MG63 (cell line): ENCODE data around the gene PCSK7. TPM values are rescaled to one million over a fixed set of nuclear protein-coding genes. Genes with fewer than 3 reads are reported as not detected.

Experiments used
- DNase-seq: peaks from one replicate; pipeline ENCODE4 v3.0.0-alpha.2; 2020
- H3K27me3 ChIP-seq: fragments of 250-450 bp; sonication (Bioruptor Pico); 2 replicates; pipeline ENCODE4 v1.5.1; 2020; ENCODE audit warnings: mild to moderate bottlenecking, moderate library complexity
- H3K36me3 ChIP-seq: fragments of 250-450 bp; sonication (Bioruptor Pico); 2 replicates; pipeline ENCODE4 v1.5.1; 2020; ENCODE audit warnings: mild to moderate bottlenecking, moderate library complexity
- H3K4me3 ChIP-seq: fragments of 250-450 bp; sonication (Bioruptor Pico); 2 replicates; pipeline ENCODE4 v1.5.1; 2020; ENCODE audit warnings: mild to moderate bottlenecking, moderate library complexity
- H3K9me3 ChIP-seq: fragments of 250-450 bp; sonication (Bioruptor Pico); 2 replicates; pipeline ENCODE4 v1.5.1; 2020; ENCODE audit warnings: mild to moderate bottlenecking, moderate library complexity
- total RNA-seq: library from RNA; depleted of rRNA; stranded (reverse); fragments of >200 nt; shearing (Covaris generic); gene quantifications from 2 replicates; pipeline ENCODE4 v1.2.3, GENCODE V29; 2014; ENCODE audit warnings: low replicate concordance

Gene PCSK7
- total RNA-seq, 1 experiment from 2014 or later, result 24.9 TPM

GRCh38 chr11:117248341-117248740 lies 16.5 kb upstream of the PCSK7 start:
- H3K36me3 ChIP-seq, result peaks cover 46% of the 10 kb centered on the region
- H3K4me3 ChIP-seq, result no peak overlapping the region
- no peaks in the 10 kb centered on the region for H3K9me3 ChIP-seq
- no peaks in the 10 kb centered on the region for H3K27me3 ChIP-seq
- DNase-seq, result no peak

GRCh38 chr11:117239295-117239694 lies 7.4 kb upstream of the PCSK7 start:
- H3K9me3 ChIP-seq, result no peaks in the 10 kb centered on the region
- peaks cover 46% of the 10 kb centered on the region for H3K36me3 ChIP-seq
- no peaks in the 10 kb centered on the region for H3K27me3 ChIP-seq
- peak; percentile 55 for DNase-seq
- no peak overlapping the region for H3K4me3 ChIP-seq

DNA sequence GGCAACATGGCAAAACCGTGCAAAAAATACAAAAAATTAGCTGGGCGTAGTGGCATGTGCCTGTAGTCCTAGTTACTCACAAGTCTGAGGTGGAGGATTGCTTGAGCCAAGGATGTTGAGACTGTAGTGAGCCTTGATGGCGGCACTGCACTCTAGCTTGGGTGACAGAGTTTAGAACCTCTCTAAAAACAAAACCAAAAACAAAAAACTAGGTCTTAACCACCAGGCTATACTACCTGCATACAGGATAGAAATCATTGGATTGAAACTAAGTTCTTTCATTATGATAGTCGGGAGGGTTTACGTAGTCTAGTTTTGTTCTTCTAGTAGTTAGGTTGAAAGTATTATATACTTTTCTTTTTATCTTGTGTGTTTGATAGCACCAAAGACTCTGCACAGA lies 6.3 kb upstream of the PCSK7 start:
- Histone ChIP-seq H3K9me3 (no peaks in the 10 kb centered on the region), H3K27me3 (no peaks in the 10 kb centered on the region), H3K36me3 (peaks cover 38% of the 10 kb centered on the region)

DNA sequence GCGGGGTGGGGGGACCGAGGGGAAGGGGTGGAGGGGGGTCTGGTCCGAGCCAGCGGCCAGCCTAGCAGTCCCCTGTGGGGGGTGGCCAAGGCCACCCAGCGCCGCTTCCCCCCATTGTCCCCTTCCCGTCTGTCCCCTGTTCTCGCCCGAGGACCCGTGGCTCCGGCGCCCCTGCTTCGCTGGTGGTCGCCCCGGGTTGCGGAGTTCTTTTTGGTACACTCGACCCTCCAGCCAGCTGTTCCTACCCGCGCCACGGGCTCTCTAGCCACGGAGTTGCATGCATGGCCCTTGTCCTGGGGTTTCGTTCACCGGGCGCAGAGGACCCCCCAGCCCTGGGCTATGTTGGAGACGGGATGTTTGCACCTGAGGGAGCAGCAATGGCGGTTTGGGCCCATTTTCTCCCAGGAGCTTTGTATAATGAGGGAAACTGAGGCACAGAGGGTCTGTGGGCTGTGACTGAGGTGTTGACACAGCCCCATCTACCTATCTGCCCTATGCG lies 1.1 kb upstream of the PCSK7 start:
- Histone ChIP-seq H3K27me3 (no peaks in the 10 kb centered on the region), H3K9me3 (no peaks in the 10 kb centered on the region), H3K4me3 (peak overlapping the region; percentile 94), H3K36me3 (peaks cover 23% of the 10 kb centered on the region)
- peak; percentile 3 for DNase-seq

More for the DNA sequence above, 6.3 kb upstream of the PCSK7 start:
- no peak overlapping the region for H3K4me3 ChIP-seq
- DNase-seq, result no peak

GRCh38 chr11:117232092-117232878 lies 412 bp upstream of the PCSK7 start, which contains the start of gene RNF214:
Gene RNF214, plus strand, starts transcription at chr11:117232671. Its CDS starts 1,602 bp downstream, at chr11:117234273.
- Histone ChIP-seq H3K4me3 (peak within 1 kb of the TSS; percentile 94), H3K27me3 (no peaks in the 10 kb centered on the region), H3K36me3 (peaks cover 28% of the 10 kb centered on the region), H3K9me3 (no peaks in the 10 kb centered on the region)
- peak; percentile 81 for DNase-seq

DNA sequence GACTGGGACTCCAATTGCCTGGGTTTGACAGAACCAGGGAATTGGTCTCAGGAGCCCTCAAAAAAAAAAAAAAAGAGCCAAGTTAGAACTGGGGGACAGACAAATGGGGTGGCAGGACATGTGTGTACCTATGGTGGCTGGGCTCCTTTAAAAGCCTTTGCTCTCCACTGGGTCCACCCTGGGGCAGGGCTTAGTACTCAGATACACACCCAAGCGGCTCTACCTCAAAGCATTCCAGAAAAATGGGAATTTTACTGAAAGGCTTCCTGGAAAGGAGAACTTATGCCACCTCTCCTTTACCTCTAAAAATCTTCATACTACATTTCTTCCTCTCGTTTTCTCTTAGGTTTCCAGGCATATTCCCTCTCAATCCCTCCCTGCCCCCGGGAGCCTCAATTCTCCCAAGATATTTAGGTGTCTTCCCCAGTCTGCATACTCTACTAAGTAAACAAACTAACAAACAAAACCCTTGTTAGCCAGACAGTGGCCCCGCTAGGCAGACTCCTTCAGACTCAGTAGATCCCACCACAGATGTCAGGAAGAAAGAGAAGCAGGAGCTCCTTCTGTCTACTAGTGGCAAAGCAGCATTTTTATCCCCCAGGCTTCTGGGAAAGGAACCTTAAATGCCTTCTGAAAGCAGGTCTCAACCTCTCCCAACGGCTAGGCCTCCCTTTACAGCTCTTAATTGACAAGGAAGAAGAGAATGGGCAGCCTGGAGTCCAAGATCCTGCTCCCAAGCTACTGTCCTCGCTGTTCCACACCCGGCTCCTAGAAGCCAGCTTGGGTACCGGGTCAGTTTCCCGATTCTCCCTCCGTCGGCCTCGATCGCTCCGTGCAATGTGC lies 653 bp downstream of the PCSK7 start:
- Histone ChIP-seq H3K9me3 (no peaks in the 10 kb centered on the region), H3K27me3 (no peaks in the 10 kb centered on the region), H3K4me3 (peak overlapping the region; percentile 94), H3K36me3 (peaks cover 29% of the 10 kb centered on the region)
- no peak for DNase-seq

DNA sequence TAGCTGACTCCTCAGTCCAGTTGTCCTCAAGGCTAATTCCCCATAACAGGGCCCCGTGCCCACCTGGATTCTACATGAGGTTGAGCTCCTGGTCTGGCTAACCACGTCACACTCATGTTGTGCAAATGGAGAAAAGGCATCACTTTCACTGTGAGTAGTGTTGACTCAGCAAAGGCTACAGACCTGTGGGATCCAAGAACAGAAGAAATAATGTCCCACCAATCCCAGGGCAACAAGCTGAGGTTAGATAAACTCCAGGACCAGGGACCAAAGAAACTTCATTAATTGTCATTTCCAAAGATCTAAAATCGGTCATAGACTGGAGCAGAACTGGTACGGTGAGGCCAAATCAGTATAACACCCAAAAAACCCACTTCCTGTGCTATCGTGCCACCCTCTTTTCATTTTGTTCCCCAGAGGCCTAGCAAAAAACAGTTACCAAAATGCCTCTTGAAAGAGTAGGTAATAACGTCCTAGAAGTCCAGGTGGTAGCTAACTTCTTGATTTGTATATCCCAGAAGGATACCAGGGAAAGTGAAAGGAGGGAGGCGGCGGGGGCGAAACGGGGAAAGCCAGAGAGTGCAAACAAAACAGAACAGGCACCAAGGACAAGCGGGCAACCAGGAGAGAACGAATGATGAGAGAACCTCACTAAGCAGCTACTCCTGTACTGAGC lies 1.4 kb downstream of the PCSK7 start:
- H3K9me3 ChIP-seq, result no peaks in the 10 kb centered on the region
- H3K4me3 ChIP-seq, result 0 out of 2 replicates have a peak overlapping the region, but pooled peaks have one; percentile 1
- DNase-seq, result no peak
- peaks cover 30% of the 10 kb centered on the region for H3K36me3 ChIP-seq
- H3K27me3 ChIP-seq, result no peaks in the 10 kb centered on the region

- Histone ChIP-seq H3K4me3 (no peak overlapping the region), H3K36me3 (peaks cover 30% of the 10 kb centered on the region), H3K27me3 (no peaks in the 10 kb centered on the region)
Measured at GRCh38 chr11:117229931-117230285, 2.0 kb downstream of the PCSK7 start.

DNA sequence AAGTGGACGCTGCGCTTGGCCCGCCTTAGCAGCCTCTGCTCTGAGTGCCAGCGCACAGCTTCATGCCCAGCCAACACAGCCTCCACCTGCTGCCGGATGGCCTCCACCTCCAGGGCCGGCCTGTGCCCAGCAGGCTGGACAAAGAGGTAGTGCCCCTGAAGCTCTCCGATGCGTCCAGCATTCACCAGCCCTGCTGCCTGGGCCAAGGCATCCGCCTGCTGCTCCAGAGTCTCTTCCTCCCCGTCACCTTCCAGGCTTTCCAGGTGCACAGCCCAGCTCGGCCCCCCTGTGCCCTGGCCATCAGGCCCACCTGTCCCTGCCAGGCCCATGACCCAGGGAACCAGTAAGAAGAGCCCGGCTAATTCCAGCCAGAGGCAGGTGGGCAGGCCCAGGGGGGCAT lies 2.5 kb downstream of the PCSK7 start:
- Histone ChIP-seq H3K36me3 (peaks cover 29% of the 10 kb centered on the region), H3K9me3 (no peaks in the 10 kb centered on the region)
- DNase-seq, result no peak

More at GRCh38 chr11:117229931-117230285, 2.0 kb downstream of the PCSK7 start:
- no peak for DNase-seq
- no peaks in the 10 kb centered on the region for H3K9me3 ChIP-seq

DNA sequence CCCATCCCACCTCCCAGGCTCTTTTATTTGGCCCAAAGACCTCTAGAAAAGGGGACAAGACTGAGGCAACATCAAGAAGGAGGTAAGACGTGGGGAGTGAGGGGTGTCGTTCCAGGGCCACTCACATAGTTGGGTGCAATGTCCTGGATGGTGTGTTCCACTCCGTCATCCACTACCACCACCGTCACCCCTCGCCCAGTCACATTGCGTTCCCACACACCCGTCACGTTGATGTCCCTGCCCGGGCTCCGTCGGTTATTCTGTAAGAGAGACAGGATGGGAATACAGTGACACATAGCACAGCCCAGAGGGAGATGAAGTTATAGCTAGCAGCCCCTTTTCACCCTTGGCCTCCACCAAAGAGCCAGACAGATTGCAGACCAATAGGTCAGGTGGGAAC lies 3.8 kb downstream of the PCSK7 start:
- H3K36me3 ChIP-seq, result peaks cover 31% of the 10 kb centered on the region
- H3K27me3 ChIP-seq, result no peaks in the 10 kb centered on the region
- no peak overlapping the region for H3K4me3 ChIP-seq
- no peak for DNase-seq
- no peaks in the 10 kb centered on the region for H3K9me3 ChIP-seq

More for the DNA sequence above, 2.5 kb downstream of the PCSK7 start:
- Histone ChIP-seq H3K27me3 (no peaks in the 10 kb centered on the region), H3K4me3 (no peak overlapping the region)

DNA sequence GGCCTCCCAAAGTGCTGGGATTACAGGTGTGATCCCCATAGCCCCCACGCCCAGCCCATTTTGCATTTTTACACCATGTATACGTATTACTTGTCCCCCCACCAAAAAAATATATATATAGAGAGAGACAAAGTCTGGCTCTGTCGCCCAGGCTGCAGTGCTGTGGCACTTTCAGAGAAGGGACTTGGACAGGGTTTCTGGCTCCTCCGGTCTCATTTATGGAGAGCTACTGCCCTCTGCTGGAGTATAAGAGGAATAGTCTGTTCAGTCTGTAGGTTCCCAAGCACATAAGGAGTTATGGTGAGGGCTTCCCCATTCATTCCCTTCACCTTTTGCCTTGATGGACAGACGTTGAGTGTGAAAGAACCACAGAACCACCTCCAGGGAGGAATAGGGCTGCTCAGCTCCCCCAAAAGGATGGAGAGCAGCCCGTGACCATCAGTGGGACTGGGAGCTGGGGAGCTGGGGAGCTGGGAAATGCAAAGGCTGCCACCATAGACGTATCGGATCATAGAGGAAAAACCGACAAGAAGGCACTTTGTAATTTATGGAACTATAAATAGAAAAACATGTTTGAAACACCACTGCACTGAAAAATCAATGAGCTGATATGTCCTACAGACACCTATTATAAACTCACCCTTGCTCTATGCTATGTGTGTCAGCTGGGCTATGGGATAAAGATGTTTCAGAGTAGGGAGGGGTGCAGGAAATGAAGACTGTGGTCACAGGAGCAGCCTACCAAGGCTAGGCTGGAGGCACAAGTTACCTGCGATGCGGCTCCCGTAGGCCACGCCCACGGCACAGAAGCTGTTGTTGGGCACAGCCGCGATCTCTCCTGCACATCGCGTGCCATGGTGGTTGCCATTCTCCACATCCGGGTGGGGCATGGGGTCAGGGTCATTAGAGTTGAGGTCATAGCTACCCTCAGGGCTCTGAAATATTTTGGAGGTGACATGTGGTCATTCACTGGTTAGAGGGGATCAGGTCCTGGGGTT lies 5.2 kb downstream of the PCSK7 start:
- no peaks in the 10 kb centered on the region for H3K9me3 ChIP-seq
- H3K4me3 ChIP-seq, result no peak overlapping the region
- DNase-seq, result no peak

GRCh38 chr11:117225553-117226170 lies 6.2 kb downstream of the PCSK7 start:
- no peaks in the 10 kb centered on the region for H3K9me3 ChIP-seq
- DNase-seq, result no peak
- no peaks in the 10 kb centered on the region for H3K27me3 ChIP-seq
- peaks cover 44% of the 10 kb centered on the region for H3K36me3 ChIP-seq
- H3K4me3 ChIP-seq, result no peak overlapping the region

More for the DNA sequence above, 5.2 kb downstream of the PCSK7 start:
- Histone ChIP-seq H3K27me3 (no peaks in the 10 kb centered on the region), H3K36me3 (peaks cover 37% of the 10 kb centered on the region)

DNA sequence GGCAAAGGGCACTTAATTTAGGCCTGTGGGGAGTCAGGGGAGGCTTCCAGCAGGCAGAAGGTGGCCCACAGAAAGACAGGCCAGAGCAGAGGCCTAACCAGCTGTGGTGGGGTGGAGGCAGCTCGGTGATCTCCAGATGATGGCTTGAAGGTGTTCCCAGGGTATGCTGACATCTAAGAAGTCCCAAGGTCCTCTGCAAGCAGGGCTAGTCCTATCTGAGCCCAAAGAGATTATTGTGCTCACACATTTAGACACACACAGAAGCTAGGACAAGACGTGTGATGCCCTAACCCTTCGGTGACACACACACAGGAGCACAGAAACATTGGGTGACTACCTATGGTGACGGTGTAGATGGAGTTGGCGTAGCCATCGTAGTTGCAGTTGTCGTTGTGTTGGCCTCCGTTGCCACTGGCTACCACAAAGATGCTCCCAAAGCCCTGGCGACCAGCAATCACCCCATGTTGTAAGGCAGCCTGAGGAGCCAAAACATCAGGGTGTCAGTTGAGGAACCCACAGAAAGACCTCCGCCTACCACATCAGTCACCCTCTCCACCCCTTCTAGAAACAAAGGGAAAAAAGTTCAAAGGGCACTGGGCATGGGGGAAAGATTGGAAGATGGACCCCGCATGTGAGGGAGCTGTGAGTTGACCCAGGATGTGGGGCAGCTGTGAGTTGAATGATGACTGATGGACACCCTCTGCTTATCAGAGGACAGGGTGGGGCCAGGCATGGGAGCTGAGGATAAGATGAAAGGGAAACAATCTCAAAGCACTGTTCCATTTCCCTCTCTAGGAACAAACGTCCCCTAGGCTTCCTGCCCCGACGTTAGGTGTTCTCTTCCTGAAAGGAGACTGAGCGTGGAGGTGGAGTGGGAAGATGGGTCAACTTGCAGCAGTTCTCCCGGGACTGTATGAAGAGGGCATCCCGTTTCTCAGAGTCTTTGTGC lies 7.9 kb downstream of the PCSK7 start:
- H3K27me3 ChIP-seq, result no peaks in the 10 kb centered on the region
- DNase-seq, result no peak
- H3K9me3 ChIP-seq, result no peaks in the 10 kb centered on the region
- peaks cover 48% of the 10 kb centered on the region for H3K36me3 ChIP-seq
- H3K4me3 ChIP-seq, result no peak overlapping the region

DNA sequence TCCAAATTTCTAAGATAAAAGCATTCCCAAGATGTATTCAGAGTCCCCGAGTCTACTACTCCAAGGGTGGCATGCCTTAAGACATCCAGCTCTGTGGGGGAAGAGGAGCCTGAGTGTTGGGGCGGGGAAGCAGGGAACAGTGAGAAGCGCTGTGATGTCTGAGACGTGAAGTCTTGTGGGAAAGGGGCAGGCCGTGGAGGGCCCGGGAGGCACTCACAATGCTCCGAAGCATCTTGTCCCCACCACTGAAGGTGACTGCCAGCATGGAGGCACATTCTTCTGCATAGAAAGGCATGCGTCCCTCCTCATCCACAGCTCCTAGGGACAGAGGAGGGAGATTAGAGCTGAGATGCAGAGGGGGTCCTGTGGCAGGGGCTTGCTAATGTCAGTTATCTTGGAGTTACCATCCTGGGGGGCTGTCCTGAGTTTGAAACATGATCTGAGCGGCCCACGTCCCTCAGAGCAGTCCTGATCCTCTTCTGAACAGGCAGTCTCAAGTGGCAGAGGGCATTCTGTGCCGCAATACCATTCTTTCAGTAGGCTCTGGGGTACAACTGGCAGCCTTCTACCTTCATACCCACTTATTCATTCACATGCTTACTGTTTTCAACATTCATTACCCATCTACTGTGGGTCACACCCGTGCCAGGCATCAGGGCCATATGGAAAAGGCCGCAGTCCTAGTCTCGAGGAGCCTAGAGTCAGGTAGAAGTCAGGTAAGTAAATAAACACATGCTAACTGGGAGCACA lies 8.7 kb downstream of the PCSK7 start:
- Histone ChIP-seq H3K27me3 (no peaks in the 10 kb centered on the region), H3K4me3 (no peak overlapping the region), H3K9me3 (no peaks in the 10 kb centered on the region), H3K36me3 (peaks cover 52% of the 10 kb centered on the region)
- DNase-seq, result no peak
